NCI-H526 (cell line): ENCODE measurements around the gene SEZ6L.

Experiments used
- DNase-seq, 2 experiments: peaks; one replicate each; lab custom pipeline; 2025; lab: John Stamatoyannopoulos, UW

SEZ6L gene

GRCh38 chr22:26245001-26245400, 75.7 kb downstream of the SEZ6L start:
- DNase-seq, result peak; percentile 59 to 87

GRCh38 chr22:26246552-26246951, 77.3 kb downstream of the SEZ6L start:
- no peak for DNase-seq

GRCh38 chr22:26251869-26252268, 82.6 kb downstream of the SEZ6L start:
- no peak for DNase-seq

GRCh38 chr22:26259510-26259909, 90.2 kb downstream of the SEZ6L start:
- DNase-seq, result no peak

GRCh38 chr22:26264162-26264561, 94.9 kb downstream of the SEZ6L start:
- no peak for DNase-seq

- DNase-seq, result no peak
Observed at GRCh38 chr22:26265281-26265680, 96.0 kb downstream of the SEZ6L start.

GRCh38 chr22:26265909-26266308, 96.6 kb downstream of the SEZ6L start:
- no peak for DNase-seq

GRCh38 chr22:26267856-26268255, 98.6 kb downstream of the SEZ6L start:
- no peak for DNase-seq

- no peak for DNase-seq
Observed at GRCh38 chr22:26269572-26269971, 100.3 kb downstream of the SEZ6L start.

GRCh38 chr22:26271427-26271826, 102.2 kb downstream of the SEZ6L start:
- no peak for DNase-seq

GRCh38 chr22:26273011-26273675, 103.9 kb downstream of the SEZ6L start:
- DNase-seq, result no peak

- no peak for DNase-seq
Observed at GRCh38 chr22:26276529-26277160, 107.4 kb downstream of the SEZ6L start.

GRCh38 chr22:26281941-26282340, 112.7 kb downstream of the SEZ6L start:
- DNase-seq, result no peak

GRCh38 chr22:26283330-26283729, 114.1 kb downstream of the SEZ6L start:
- no peak for DNase-seq

- no peak for DNase-seq
Observed at GRCh38 chr22:26285632-26286031, 116.4 kb downstream of the SEZ6L start.

- no peak for DNase-seq
Observed at GRCh38 chr22:26286091-26286820, 117.0 kb downstream of the SEZ6L start.

GRCh38 chr22:26287382-26288225, 118.3 kb downstream of the SEZ6L start:
- no peak for DNase-seq

- no peak for DNase-seq
Observed at GRCh38 chr22:26289611-26290101, 120.4 kb downstream of the SEZ6L start.

- DNase-seq, result no peak
Observed at GRCh38 chr22:26291940-26292666, 122.8 kb downstream of the SEZ6L start.

GRCh38 chr22:26292667-26292995, 123.4 kb downstream of the SEZ6L start:
- no peak for DNase-seq

GRCh38 chr22:26295563-26296126, 126.4 kb downstream of the SEZ6L start:
- no peak for DNase-seq
